ENCODE measurements around the gene TMEM151B.

GRCh38 chr6:44235891-44236516, 34.2 kb upstream of the TMEM151B start:
- no peak for TF ChIP-seq JUNB (IDR thresholded peaks at IDR 0.05)
- TF ChIP-seq E2F6 (IDR thresholded peaks at IDR 0.05; ENCODE audit: borderline replicate concordance, low read depth), result no peak
- no peak for TF ChIP-seq JUN (IDR thresholded peaks at IDR 0.05)
- no peak for TF ChIP-seq CEBPB (IDR thresholded peaks at IDR 0.05)
- TF ChIP-seq CHD2 (IDR thresholded peaks at IDR 0.05; ENCODE audit: low read length, partially characterized antibody), result no peak
- TF ChIP-seq SMC3 (IDR thresholded peaks at IDR 0.05), result no peak
- TF ChIP-seq CTCF (IDR thresholded peaks at IDR 0.05), result no peak
